RWPE1 (cell line): ENCODE data around the gene KRTAP10-10.

ENCODE experiments used
- CTCF ChIA-PET: fragments of 350-600 bp; sonication (Branson Sonifier 250); formaldehyde crosslinking; extraction: SDS; loops from one replicate; lab custom pipeline; 2021; lab: Yijun Ruan, JAX
- POLR2A ChIA-PET: fragments of 400-600 bp; formaldehyde crosslinking; extraction: SDS; loops from one replicate; lab custom pipeline; 2020; ENCODE audit warnings: antibody characterized with exemption; ENCODE audit not compliant: low non-redundant PET; lab: Yijun Ruan, JAX
- DNase-seq: peaks from one replicate; pipeline ENCODE4 v3.0.0; 2012; ENCODE audit warnings: low spot score
- H3K27ac ChIP-seq: fragments of 450-650 bp; 2 replicates; pipeline ENCODE4 v1.5.1; 2017
- TF ChIP-seq, protein P1 (sequence below): fragments of 450-650 bp; conservative IDR thresholded peaks from 2 replicates; pipeline ENCODE4 v1.5.1; 2017; ENCODE audit warnings: low read depth, mild to moderate bottlenecking

KRTAP10-10 gene

DNA sequence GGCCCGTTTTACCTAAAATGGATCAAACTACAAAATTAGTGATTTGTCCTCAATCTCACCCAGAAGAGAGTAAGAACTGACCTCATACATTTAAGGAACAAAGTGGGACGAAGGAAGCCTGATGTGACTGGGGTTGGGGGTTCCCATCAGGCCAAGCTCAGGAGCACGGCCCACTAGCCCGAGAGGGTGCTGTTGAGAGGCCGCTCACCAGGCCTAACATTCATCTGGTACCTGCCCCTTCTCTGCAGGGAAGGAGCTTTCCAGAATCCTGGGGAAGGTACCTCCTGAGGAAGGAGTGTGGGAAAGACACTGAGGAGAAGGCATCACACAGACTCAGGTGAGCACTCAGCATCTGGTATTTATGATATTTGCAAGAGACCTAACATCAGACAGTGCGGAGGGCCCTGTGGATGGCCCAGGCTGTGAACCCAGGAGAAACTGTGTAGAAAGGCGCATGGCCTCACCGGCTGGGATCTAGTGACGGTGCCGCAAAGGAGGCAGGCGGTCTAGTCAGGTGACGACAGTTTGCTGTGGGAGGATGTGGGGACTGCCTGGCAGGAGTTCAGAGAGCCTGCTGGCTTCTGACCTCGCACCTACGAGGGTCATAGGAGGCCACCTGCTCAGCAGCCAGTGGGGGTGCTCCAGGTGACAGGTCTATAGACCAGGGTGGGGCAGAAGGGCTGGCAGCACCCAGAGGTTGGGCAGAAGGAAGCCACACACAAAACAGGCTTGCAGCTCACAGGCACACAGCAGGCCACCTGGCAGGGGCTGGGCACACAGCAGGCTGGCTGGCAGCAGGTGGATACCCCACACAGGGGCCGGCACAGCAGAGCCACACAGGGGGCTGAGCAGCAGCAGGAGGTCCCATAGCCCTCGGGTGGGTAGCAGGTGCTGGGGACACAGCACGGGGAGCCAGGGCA lies 16.8 kb downstream of the KRTAP10-10 start:
- H3K27ac ChIP-seq: no peak overlapping the region
- no peak for DNase-seq
- TF ChIP-seq, protein P1, sequence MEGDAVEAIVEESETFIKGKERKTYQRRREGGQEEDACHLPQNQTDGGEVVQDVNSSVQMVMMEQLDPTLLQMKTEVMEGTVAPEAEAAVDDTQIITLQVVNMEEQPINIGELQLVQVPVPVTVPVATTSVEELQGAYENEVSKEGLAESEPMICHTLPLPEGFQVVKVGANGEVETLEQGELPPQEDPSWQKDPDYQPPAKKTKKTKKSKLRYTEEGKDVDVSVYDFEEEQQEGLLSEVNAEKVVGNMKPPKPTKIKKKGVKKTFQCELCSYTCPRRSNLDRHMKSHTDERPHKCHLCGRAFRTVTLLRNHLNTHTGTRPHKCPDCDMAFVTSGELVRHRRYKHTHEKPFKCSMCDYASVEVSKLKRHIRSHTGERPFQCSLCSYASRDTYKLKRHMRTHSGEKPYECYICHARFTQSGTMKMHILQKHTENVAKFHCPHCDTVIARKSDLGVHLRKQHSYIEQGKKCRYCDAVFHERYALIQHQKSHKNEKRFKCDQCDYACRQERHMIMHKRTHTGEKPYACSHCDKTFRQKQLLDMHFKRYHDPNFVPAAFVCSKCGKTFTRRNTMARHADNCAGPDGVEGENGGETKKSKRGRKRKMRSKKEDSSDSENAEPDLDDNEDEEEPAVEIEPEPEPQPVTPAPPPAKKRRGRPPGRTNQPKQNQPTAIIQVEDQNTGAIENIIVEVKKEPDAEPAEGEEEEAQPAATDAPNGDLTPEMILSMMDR: no peak
- ChIA-PET POLR2A (no interaction called here), CTCF (no interaction called here)

DNA sequence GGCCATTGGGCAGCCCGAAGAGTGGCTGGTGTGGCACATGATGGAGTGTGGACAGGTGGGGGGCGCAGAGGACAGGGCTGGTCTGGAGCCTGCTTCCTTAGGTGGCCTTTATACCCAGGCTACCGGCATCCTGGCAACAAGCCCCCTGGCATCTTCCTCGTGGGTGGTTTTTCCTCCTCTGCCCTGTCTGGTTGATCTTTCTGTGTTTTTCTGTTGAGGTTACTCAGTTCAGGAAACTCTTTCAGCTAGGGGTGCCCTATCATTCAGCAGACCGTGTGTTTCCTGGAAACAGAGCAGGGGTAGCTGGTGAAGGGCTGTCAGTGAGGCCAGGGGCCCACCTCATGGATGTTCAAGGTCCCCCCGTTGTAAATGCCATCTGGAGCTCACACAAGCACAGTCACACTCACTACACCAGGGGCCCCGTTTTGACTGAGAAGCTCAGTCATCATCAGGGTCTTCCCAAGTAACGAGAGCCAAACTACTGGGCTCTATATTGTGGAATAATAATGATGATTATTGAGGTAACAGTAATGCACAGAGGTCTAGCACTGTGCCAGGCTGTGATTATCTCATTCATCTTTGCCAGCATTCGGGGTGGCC lies 17.5 kb downstream of the KRTAP10-10 start, which contains the start of gene KRTAP12-4:
KRTAP12-4 (minus strand) TSS at position 84 of the 600 bp plus-strand sequence; CDS start at position 39, 45 bp downstream.
- H3K27ac ChIP-seq: no peak within 1 kb of the TSS
- ChIA-PET POLR2A (no interaction called here), CTCF (no interaction called here)
- DNase-seq: no peak
- TF ChIP-seq, protein P1: no peak

DNA sequence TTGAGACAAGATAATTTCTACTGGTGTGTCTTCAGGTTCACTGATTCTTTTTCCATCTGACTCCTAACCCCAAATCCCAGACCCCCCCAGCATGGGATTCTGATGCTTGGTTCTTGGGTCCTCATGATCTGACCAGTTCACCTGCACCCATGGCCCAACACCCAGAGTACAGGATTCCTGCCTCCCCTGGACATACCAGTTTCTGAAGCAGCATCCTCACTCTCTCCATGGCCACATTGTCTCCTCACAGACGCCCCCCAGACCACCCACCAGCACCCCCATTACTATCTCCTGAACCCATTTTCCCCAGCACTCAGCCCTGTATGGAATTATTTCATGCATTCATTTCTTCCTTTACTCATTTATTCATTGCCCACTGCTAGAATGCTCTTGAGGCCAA lies 19.7 kb downstream of the KRTAP10-10 start:
- POLR2A ChIA-PET: no interaction called here
- TF ChIP-seq, protein P1: no peak
- CTCF ChIA-PET: no interaction called here
- DNase-seq: no peak
- no peak overlapping the region for H3K27ac ChIP-seq

DNA sequence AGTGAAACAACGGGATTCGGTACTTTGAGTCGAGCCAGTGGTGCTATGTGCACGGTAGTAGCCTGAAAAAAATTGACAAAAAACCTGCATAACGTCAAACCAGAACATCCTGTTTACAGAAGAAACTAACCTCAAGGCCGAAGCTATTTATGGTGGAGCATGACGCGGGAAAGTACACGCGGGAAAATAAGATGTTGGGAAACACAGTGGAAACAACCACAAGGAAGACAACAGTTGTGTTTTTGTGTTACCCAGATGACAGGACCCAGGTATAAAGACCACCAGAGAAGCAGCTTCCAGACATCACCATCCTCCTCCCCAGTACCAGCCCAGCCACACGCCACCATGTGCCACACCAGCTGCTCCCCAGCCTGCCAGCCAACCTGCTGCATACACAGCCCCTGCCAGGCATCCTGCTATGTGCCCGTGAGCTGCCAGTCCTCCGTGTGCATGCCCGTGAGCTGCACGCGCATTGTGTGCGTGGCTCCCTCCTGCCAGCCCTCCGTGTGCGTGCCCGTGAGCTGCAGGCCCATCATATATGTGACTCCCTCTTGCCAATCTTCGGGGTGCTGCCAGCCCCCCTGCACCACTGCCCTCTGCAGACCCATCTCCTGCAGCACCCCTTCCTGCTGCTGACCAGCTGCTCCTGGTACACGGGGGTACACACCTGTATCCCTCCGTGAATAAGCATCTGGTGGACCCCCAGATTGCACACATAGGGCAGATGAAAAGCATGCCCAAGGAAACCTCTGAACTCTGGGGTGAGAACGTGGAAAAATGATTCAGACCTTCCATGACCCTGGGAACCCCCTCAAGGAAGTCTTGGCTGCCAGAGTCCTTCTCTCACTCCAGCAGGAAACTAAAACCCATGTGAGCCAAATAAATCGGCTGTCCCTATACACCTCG lies 20.7 kb downstream of the KRTAP10-10 start, which contains the start of gene KRTAP12-3:
KRTAP12-3 (plus strand) TSS at position 298 of the 906 bp plus-strand sequence; CDS start at position 346, 48 bp downstream.
- no peak within 1 kb of the TSS for H3K27ac ChIP-seq
- no peak for DNase-seq
- TF ChIP-seq, protein P1: no peak
- ChIA-PET CTCF (interaction anchor here (0.7 kb wide), 1 partner anchor 85 kb away, joined by 3 read pairs; no protein-coding TSS in a partner anchor), POLR2A (no interaction called here)

DNA sequence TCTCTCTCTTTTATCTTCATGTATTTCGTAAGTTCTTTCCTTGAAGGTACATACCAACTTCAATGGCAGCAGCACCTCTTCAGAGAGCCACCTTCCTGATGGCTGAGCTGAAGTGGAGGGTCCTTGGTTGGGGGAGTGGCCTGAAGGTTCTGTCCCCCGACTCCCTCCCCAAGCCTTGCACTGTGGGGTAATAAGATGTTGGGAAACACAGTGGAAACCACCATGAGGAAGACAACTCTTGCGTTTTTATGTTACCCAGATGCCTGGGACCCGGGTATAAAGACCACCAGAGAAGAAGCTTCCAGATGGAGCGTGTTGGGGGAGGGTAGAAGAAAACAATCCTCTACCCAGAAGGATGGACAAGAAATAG lies 21.4 kb downstream of the KRTAP10-10 start:
- CTCF ChIA-PET: interaction anchor here (0.6 to 1.0 kb wide), 2 partner anchors 31 to 78 kb away, joined by 3 to 4 read pairs; partner anchors contain the start of gene KRTAP10-9
- POLR2A ChIA-PET: no interaction called here
- TF ChIP-seq, protein P1: no peak
- H3K27ac ChIP-seq: no peak overlapping the region
- no peak for DNase-seq
